ENCODE results near the gene EREG. TPM values are rescaled to one million over a fixed set of nuclear protein-coding genes. Genes with fewer than 3 reads are reported as not detected.

The EREG gene, protein sequence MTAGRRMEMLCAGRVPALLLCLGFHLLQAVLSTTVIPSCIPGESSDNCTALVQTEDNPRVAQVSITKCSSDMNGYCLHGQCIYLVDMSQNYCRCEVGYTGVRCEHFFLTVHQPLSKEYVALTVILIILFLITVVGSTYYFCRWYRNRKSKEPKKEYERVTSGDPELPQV
- 1 to 10 TPM; 1.1 to 7.8 TPM for total RNA-seq

DNA sequence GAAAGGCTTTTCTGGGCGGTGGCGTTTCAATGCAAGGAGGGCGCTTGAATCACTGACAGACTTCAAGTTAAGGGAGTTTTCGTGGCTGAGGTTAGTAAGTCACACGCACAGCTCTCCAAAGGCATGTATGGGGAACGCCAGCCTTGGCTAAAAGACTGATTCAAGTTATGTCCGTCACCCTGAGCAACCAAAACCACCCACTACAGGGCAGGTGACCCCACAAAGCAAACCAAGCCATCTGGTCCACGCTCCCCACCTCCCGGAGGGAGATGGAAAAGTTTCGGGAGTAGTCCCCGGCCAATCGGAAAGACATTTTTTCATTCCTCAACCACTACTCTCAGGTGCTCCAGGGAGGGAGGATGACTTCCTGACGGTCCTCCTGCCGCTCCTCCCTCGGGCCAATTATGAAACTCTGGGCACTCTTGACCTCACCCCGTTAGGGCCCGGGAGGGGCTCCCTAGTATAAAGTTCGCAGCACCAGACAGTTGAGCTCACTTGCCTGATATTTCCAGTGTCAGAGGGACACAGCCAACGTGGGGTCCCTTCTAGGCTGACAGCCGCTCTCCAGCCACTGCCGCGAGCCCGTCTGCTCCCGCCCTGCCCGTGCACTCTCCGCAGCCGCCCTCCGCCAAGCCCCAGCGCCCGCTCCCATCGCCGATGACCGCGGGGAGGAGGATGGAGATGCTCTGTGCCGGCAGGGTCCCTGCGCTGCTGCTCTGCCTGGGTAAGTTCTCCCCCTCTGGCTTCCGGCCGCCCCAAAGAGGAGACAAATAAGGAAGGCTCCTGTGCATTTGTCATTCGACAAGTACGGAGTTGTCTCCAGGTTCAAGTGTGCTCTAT, at the start of gene EREG:
Gene EREG (plus strand): TSS at position 494 of the 840 bp plus-strand sequence. CDS start 164 bp downstream, at position 658.
- Histone ChIP-seq H3K27ac (peak within 1 kb of the TSS in 1 of 2 donors; percentile 26), H3K27me3 (replicated peaks; ENCODE audit: insufficient read depth) (no peaks in the 10 kb centered on the region), H3K36me3 (no peaks in the 10 kb centered on the region), H3K9me3 (no peaks in the 10 kb centered on the region), H3K4me1 (ENCODE audit: control insufficient read depth in 1 of 2, low read depth in 2 of 2) (peaks cover 9 to 10% of the 10 kb centered on the region in 2 donors), H3K4me3 (peak within 1 kb of the TSS; percentile 79)
- DNase-seq (ENCODE audit: low spot score) (no peak), ATAC-seq (ENCODE audit: insufficient number of reproducible peaks, low FRiP score, low read depth) (no peak)
- TF ChIP-seq, protein P1, sequence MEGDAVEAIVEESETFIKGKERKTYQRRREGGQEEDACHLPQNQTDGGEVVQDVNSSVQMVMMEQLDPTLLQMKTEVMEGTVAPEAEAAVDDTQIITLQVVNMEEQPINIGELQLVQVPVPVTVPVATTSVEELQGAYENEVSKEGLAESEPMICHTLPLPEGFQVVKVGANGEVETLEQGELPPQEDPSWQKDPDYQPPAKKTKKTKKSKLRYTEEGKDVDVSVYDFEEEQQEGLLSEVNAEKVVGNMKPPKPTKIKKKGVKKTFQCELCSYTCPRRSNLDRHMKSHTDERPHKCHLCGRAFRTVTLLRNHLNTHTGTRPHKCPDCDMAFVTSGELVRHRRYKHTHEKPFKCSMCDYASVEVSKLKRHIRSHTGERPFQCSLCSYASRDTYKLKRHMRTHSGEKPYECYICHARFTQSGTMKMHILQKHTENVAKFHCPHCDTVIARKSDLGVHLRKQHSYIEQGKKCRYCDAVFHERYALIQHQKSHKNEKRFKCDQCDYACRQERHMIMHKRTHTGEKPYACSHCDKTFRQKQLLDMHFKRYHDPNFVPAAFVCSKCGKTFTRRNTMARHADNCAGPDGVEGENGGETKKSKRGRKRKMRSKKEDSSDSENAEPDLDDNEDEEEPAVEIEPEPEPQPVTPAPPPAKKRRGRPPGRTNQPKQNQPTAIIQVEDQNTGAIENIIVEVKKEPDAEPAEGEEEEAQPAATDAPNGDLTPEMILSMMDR (IDR thresholded peaks at IDR 0.05): no peak

DNA sequence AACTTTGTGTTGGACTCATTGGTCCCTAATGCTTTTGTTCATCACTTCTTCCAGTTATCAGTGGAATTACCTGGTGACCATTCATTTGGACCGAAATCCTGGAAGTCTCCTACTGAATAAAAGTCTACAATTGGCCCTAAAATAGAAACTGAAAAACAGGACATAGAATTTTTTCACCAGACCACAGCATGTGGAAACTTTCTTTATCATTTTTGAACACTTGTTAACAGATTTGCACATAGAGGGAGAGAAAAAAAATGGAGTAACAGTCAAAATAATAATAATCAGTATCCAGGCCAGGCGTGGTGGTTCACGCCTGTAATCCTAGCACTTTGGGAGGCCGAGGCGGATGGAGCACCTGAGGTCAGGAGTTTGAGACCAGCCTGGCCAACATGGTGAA, 49.6 kb upstream of the EREG start:
- H3K27ac ChIP-seq: no peak overlapping the region
- no peaks in the 10 kb centered on the region for H3K36me3 ChIP-seq
- no peaks in the 10 kb centered on the region for H3K27me3 ChIP-seq (replicated peaks; ENCODE audit: insufficient read depth)
- H3K9me3 ChIP-seq: no peaks in the 10 kb centered on the region
- ATAC-seq (ENCODE audit: insufficient number of reproducible peaks, low FRiP score, low read depth) (no peak), DNase-seq (ENCODE audit: low spot score) (no peak)
- no peaks in the 10 kb centered on the region for H3K4me1 ChIP-seq (ENCODE audit: control insufficient read depth in 1 of 2, low read depth in 2 of 2)
- no peak overlapping the region for H3K4me3 ChIP-seq
- TF ChIP-seq, protein P1 (IDR thresholded peaks at IDR 0.05): no peak

DNA sequence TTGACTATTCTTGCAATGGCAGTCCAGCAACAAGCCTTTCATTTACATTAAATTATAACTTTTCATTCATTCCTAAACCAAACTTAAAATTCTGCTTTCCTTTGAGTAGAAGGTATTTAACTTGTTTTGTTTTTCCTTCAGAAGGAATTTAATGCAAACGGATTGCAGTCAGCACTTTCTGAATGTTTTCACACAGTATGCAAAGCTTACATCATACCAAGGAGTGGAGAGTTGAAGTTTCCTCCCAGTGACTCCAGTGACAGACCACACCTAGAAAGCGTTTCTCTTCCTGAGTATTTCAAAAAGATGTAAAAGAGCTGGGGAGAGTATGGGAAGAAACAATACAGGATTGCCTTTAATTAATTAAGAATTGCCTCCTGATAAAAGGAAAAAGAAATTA, 48.5 kb upstream of the EREG start:
- DNase-seq (ENCODE audit: low spot score): no peak
- Histone ChIP-seq H3K27ac (no peak overlapping the region), H3K36me3 (no peaks in the 10 kb centered on the region), H3K9me3 (no peaks in the 10 kb centered on the region), H3K27me3 (replicated peaks; ENCODE audit: insufficient read depth) (no peaks in the 10 kb centered on the region), H3K4me3 (no peak overlapping the region), H3K4me1 (ENCODE audit: control insufficient read depth in 1 of 2, low read depth in 2 of 2) (no peaks in the 10 kb centered on the region)
- ATAC-seq (ENCODE audit: insufficient number of reproducible peaks, low FRiP score, low read depth): no peak
- TF ChIP-seq, protein P1 (IDR thresholded peaks at IDR 0.05): no peak

DNA sequence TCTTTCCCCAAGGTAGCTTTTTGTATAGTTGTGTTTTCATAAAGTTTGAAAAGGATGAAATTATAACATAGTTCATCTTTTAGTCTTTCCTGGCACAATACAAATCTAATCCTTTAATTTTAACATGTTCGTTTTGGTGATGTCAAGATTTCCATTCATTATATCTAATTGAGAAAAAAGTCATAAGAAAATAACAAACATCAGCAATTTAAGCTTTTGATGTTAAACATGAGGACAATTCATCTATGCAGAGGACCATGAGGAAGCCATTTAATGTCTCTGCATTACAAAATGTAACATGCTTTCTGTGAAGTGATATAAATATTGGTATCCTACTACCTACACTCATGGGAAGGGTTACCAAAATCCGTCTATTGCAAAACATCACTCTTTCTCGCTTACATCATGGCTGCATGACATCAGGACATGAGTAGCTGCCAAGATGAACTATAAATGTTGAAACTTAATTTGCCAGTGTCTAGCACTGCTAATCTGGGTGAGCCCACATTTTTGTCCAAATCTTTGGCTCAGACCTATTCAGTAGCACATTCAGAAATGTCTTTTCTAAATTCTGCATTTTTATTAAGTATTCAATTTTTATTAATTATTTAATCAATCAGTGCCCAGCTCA, 47.2 kb upstream of the EREG start:
- H3K36me3 ChIP-seq: no peaks in the 10 kb centered on the region
- TF ChIP-seq, protein P1 (IDR thresholded peaks at IDR 0.05): no peak
- ATAC-seq (ENCODE audit: insufficient number of reproducible peaks, low FRiP score, low read depth) (no peak), DNase-seq (ENCODE audit: low spot score) (no peak)
- H3K27me3 ChIP-seq (replicated peaks; ENCODE audit: insufficient read depth): no peaks in the 10 kb centered on the region
- H3K4me1 ChIP-seq (ENCODE audit: control insufficient read depth in 1 of 2, low read depth in 2 of 2): no peaks in the 10 kb centered on the region
- no peak overlapping the region for H3K4me3 ChIP-seq
- no peak overlapping the region for H3K27ac ChIP-seq
- no peaks in the 10 kb centered on the region for H3K9me3 ChIP-seq

DNA sequence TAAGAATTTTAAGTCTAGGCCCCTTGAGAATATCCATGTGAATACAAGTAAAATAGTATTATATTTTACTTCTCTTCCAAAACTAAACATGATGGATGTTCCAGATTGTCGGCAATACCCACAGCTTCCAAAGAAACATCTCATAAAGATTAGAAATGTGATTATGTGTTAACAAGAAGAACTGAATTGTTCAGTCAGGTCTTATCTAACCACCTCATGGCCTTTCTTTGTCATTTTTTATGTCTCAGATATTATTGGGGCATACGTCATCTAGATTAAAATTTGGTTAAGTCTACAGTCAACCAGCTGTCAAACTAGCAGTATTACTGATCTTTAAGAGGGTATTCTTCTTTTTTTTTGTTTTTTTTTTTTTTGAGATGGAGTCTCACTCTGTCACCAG, 46.7 kb upstream of the EREG start:
- H3K27me3 ChIP-seq (replicated peaks; ENCODE audit: insufficient read depth): no peaks in the 10 kb centered on the region
- no peaks in the 10 kb centered on the region for H3K9me3 ChIP-seq
- DNase-seq (ENCODE audit: low spot score) (no peak), ATAC-seq (ENCODE audit: insufficient number of reproducible peaks, low FRiP score, low read depth) (no peak)
- no peaks in the 10 kb centered on the region for H3K4me1 ChIP-seq (ENCODE audit: control insufficient read depth in 1 of 2, low read depth in 2 of 2)
- H3K36me3 ChIP-seq: no peaks in the 10 kb centered on the region
- no peak overlapping the region for H3K27ac ChIP-seq
- no peak overlapping the region for H3K4me3 ChIP-seq
- TF ChIP-seq, protein P1 (IDR thresholded peaks at IDR 0.05): no peak
